ENCODE results near the gene WSB1.

Gene WSB1

GRCh38 chr17:27338536-27338985 lies 44.6 kb downstream of the WSB1 start:
- DNase-seq (ENCODE audit: low read depth in 3 of 3): no peak

GRCh38 chr17:27339198-27339835 lies 45.4 kb downstream of the WSB1 start:
- DNase-seq (ENCODE audit: low read depth in 3 of 3): no peak

- peak in 1 of 3 experiments; percentile 29 for DNase-seq (ENCODE audit: low read depth in 3 of 3)
Measured at GRCh38 chr17:27339836-27340550, 46.1 kb downstream of the WSB1 start.

- no peak for DNase-seq (ENCODE audit: low read depth in 3 of 3)
Measured at GRCh38 chr17:27340575-27340974, 46.7 kb downstream of the WSB1 start.

GRCh38 chr17:27341041-27341471 lies 47.1 kb downstream of the WSB1 start:
- no peak for DNase-seq (ENCODE audit: low read depth in 3 of 3)

GRCh38 chr17:27342059-27342458 lies 48.1 kb downstream of the WSB1 start:
- no peak for DNase-seq (ENCODE audit: low read depth in 3 of 3)

GRCh38 chr17:27343294-27343693 lies 49.4 kb downstream of the WSB1 start:
- DNase-seq (ENCODE audit: low read depth in 3 of 3): no peak

GRCh38 chr17:27343977-27344607 lies 50.2 kb downstream of the WSB1 start:
- DNase-seq (ENCODE audit: low read depth in 3 of 3): no peak

- no peak for DNase-seq (ENCODE audit: low read depth in 3 of 3)
Measured at GRCh38 chr17:27345141-27345904, 51.4 kb downstream of the WSB1 start.

GRCh38 chr17:27346228-27346899 lies 52.5 kb downstream of the WSB1 start:
- DNase-seq (ENCODE audit: low read depth in 3 of 3): no peak

- no peak for DNase-seq (ENCODE audit: low read depth in 3 of 3)
Measured at GRCh38 chr17:27348196-27348595, 54.3 kb downstream of the WSB1 start.

- no peak for DNase-seq (ENCODE audit: low read depth in 3 of 3)
Measured at GRCh38 chr17:27349540-27350021, 55.7 kb downstream of the WSB1 start.

GRCh38 chr17:27351759-27352158 lies 57.8 kb downstream of the WSB1 start:
- no peak for DNase-seq (ENCODE audit: low read depth in 3 of 3)

GRCh38 chr17:27352448-27353032 lies 58.6 kb downstream of the WSB1 start:
- no peak for DNase-seq (ENCODE audit: low read depth in 3 of 3)

GRCh38 chr17:27353033-27353460 lies 59.1 kb downstream of the WSB1 start:
- DNase-seq (ENCODE audit: low read depth in 3 of 3): no peak

- DNase-seq (ENCODE audit: low read depth in 3 of 3): peak; percentile 73 to 87 (median 76)
Measured at GRCh38 chr17:27353461-27354050, 59.6 kb downstream of the WSB1 start.

GRCh38 chr17:27354051-27354490 lies 60.2 kb downstream of the WSB1 start:
- no peak for DNase-seq (ENCODE audit: low read depth in 3 of 3)

GRCh38 chr17:27354491-27355081 lies 60.7 kb downstream of the WSB1 start:
- DNase-seq (ENCODE audit: low read depth in 3 of 3): no peak

GRCh38 chr17:27355419-27355818 lies 61.5 kb downstream of the WSB1 start:
- DNase-seq (ENCODE audit: low read depth in 3 of 3): no peak

- DNase-seq (ENCODE audit: low read depth in 3 of 3): no peak
Measured at GRCh38 chr17:27356091-27356705, 62.3 kb downstream of the WSB1 start.

Measured in stimulated activated CD4-positive, alpha-beta T cell treated with anti-CD3 and anti-CD28 coated beads, TNF-alpha, amount 100 ng/mL, for 24 hours (primary cell).